HUDEP-2 (cell line): ENCODE data around the gene EXOC5.

Source experiments
- DNase-seq, 76 experiments: peaks; one replicate each; lab custom pipeline; 2025; ENCODE audit not compliant: unreplicated experiment in 76 of 76; lab: John Stamatoyannopoulos, UW

EXOC5 gene

DNA sequence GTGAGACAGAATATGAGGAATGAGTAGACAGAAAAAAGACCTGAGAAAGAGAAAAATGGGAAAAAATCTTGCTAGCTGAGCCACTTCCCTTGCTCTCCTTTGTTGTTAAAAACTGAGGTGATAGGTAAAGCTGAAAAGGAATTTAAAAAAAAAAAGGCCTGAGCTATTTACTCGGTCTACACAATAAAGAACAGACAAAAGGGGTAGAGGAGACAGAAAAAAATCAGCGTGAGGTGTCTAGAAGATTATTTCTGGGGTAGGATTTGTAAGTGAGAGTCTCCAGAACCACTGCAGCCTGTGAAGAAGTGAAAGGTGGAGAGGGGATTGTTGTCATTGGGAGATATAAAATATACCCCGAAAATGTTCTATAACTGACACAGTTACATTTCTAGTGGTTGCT is 98.8 kb downstream of the EXOC5 start:
- no peak for DNase-seq

DNA sequence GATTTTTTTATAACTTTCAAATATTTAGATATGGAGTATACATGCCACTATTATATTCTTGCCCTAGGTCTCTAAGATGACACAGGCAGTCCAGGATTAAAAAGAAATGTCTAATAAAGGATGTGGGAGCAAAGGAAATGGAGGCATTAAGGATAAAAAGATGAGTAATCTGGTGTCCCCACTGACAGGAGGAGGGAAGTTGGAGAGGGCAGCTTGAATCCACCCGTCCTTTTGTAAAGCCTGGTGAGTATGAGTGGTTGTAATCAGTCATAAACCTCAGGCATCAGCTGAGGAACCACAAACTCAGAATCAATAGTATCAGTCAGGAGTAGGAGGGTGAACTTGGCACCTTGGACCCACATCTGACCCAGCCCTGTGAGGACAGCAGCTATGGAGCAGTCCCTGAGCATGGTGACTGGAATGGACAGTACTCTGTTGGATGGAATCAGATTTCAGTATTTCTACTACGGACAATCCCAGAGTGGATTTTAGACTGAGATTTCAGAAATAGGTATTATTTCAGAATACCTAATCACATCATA is 100.5 kb downstream of the EXOC5 start:
- no peak for DNase-seq

DNA sequence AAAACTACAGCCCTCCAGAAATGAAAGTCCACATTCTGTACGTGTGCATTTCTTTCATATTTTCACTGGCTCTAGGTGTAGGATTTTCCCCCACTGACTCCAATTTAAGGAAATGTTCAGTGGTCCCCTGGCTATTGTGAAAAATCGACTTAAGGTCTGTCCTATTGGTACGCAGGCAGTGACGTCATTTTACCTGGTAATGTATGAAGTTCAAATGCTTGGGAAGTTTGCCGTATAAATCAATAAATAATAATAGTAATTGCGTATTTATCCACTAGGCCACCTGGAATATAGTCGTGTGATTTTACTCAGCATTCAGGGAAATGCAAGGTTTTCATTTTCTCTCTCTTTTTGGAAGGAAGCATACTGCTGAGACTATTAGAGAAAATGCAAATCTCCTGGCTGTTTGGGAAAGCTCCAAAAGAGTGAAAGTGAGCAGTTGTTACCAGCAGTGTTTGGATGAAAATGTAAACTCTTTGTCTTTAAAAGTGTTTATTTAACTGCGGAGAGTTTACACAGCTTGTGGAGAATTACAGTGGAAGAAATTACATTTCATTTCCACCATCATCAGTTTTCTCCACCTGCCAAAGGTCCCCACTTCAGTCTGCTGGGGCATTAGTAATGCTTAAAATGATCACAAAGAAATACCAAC is 107.0 kb downstream of the EXOC5 start:
- no peak for DNase-seq

DNA sequence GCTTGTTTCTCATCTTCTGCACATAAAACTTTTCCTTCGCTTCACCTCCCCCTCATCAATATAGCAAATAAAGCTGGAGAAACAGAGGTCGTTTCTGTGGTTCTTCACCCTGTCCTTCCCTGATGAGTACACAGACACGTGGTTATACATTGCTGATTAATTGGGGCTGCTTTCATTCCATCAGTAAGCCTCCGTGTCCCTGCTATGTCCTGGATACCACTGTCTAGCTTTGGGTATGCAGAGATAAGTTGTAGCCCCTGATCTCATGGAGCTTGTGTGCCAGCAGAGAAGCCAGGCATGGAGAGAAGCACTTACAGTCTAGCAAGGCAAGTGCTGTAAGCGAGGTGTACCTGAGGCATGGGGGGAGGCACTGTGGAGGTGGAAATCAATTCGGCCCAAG is 108.4 kb downstream of the EXOC5 start:
- no peak for DNase-seq

DNA sequence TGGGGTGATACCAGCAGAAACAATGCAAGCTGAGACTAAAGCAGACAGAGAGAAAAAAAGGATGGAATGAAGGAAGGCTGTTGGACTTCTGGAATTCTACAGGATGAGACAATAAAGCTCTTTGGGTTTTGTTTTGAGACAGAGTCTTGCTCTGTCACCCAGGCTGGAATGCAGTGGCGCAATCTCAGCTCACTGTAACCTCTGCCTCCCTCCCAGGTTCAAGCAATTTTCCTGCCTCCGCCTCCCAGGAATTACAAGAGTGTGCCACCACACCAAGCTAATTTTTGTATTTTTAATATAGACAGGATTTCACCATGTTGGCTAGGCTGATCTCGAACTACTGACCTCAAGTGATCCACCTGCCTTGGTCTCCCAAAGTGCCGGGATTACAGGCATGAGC is 115.4 kb downstream of the EXOC5 start:
- DNase-seq: no peak
